Brain microvascular endothelial cell (primary cell): Measurements from ENCODE around the gene GARIN1A.
"Not testable (repeated sequence)": the region's sequence is repeated elsewhere in the genome, so short reads cannot be mapped to it uniquely, and the experiment has no call there.

Experiments used
- DNase-seq: peaks from one replicate; pipeline ENCODE4 v3.0.0-alpha.2; 2020
- H3K27ac ChIP-seq: fragments of 250-450 bp; sonication (Bioruptor Pico); 2 replicates; pipeline ENCODE4 v1.5.1; 2020; ENCODE audit warnings: mild to moderate bottlenecking, moderate library complexity
- H3K27me3 ChIP-seq: fragments of 250-450 bp; sonication (Bioruptor Pico); replicated peaks from 2 replicates; pipeline ENCODE4 v1.5.1; 2020; ENCODE audit warnings: mild to moderate bottlenecking
- H3K36me3 ChIP-seq: fragments of 250-450 bp; sonication (Bioruptor Pico); replicated peaks from 2 replicates; pipeline ENCODE4 v1.5.1; 2020; ENCODE audit warnings: mild to moderate bottlenecking
- H3K4me3 ChIP-seq: 2 replicates; pipeline ENCODE4 v1.5.1; 2011; ENCODE audit warnings: low read depth, mild to moderate bottlenecking, control low read depth, low read length, moderate library complexity
- in situ Hi-C: cut with HindIII; loops from 2 replicates; pipeline ENCODE4 v1.10.0; 2017; ENCODE audit warnings: low sequenced_read_pairs, low pct_ligation_motif_present
- TF ChIP-seq, protein P1 (sequence below): IDR thresholded peaks from 2 replicates; pipeline ENCODE4 v1.5.1; 2011; ENCODE audit warnings: low read depth, mild to moderate bottlenecking, moderate library complexity, low read length, control low read depth, inconsistent platforms; ENCODE audit errors: missing control alignments

GARIN1A gene

DNA sequence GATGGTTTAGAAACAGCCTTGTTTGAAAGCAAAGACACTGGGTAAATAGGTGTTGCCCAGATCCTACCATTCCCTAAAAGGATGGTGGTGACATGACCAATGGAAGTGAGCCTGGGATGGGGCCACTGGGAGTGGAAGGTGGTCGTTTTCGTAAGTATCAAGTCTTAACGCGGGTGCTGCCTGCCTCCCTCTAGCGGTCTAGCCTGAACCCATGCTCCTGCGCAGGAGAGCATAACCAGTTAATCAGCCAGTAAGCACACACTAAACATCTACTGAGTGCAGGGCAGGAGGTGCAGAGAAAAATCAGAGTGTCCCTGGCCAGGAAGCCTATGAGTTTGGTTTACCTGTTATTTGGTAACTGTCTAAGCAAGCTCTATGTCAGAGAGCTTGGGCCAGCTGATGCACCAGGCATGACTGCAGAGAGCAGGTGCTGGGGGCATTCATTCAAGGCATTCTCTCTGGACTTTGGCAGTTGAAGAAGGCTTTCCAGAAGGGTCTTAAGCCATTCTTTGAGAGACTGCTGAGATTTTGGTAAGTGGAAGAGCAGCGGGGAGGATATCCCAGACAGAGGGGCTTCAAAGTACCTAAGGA lies 930 bp downstream of the GARIN1A start:
- TF ChIP-seq, protein P1, sequence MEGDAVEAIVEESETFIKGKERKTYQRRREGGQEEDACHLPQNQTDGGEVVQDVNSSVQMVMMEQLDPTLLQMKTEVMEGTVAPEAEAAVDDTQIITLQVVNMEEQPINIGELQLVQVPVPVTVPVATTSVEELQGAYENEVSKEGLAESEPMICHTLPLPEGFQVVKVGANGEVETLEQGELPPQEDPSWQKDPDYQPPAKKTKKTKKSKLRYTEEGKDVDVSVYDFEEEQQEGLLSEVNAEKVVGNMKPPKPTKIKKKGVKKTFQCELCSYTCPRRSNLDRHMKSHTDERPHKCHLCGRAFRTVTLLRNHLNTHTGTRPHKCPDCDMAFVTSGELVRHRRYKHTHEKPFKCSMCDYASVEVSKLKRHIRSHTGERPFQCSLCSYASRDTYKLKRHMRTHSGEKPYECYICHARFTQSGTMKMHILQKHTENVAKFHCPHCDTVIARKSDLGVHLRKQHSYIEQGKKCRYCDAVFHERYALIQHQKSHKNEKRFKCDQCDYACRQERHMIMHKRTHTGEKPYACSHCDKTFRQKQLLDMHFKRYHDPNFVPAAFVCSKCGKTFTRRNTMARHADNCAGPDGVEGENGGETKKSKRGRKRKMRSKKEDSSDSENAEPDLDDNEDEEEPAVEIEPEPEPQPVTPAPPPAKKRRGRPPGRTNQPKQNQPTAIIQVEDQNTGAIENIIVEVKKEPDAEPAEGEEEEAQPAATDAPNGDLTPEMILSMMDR: peak; percentile 81
- Histone ChIP-seq H3K27me3 (no peaks in the 10 kb centered on the region), H3K36me3 (no peaks in the 10 kb centered on the region), H3K27ac (no peak overlapping the region), H3K4me3 (no peak overlapping the region)
- DNase-seq: no peak
- in situ Hi-C loops: no loop called here

DNA sequence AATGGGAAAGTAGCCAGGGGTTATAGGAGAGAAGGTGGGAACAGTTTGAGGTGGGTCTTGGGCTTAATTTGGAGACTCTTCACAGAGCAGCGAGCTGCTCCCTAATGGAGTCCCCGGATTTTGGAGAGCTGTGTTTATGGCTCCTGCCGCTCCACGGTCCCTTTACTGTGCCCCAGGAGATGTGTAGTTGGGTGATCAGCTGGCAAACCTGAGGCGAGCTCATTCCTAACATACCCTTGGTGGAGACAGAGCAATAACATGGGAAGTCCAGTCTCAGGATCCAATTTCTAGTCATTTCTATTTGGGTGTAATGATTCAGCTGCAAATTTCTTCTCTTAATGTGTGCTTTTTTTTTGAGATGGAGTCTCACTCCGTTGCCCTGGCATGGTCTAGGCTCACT lies 1.5 kb downstream of the GARIN1A start:
- Histone ChIP-seq H3K4me3 (no peak overlapping the region), H3K27ac (no peak overlapping the region), H3K27me3 (no peaks in the 10 kb centered on the region), H3K36me3 (no peaks in the 10 kb centered on the region)
- DNase-seq: no peak
- TF ChIP-seq, protein P1: no peak
- in situ Hi-C loops: no loop called here

DNA sequence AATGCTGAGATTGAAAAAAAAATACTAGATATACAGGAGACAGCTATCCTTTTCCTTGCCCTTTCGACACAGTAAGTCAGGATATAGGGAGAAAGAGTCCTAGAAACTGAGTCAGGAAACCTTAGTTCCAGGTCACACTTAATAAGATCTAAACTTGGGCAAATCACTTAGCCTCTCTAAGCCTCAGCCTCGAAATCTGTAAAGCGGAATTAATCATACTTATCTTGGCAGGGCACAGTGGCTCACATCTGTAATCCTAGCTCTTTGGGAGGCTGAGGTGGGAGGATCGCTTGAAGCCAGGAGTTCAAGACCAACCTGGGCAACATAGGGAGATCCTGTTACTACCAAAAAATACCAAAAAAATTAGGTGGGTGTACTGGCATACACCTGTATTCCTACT lies 4.6 kb downstream of the GARIN1A start:
- Histone ChIP-seq H3K27ac (no peak overlapping the region), H3K4me3 (no peak overlapping the region), H3K27me3 (no peaks in the 10 kb centered on the region), H3K36me3 (peaks cover 6% of the 10 kb centered on the region)
- DNase-seq: no peak
- in situ Hi-C loops: no loop called here
- TF ChIP-seq, protein P1: no peak

DNA sequence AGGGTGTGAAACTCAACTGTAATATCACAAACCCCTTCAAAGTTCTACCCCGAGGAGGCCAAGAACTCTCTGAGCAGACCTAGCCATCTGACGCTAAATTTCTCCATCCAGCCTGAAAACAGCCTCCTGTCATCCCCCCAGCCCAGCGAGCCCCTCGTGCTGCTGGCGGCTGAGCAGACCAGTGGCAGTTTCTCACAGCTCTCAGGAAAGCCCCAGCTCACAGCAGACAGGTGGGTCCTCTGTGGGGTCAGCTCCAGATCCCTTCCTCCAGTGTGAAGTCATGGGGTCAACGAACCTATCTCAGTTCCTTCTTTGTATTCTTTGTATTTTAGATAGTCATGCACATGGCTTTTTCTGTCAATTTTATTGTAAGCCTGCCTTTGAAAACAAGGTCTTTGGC lies 7.8 kb downstream of the GARIN1A start:
- Histone ChIP-seq H3K27me3 (no peaks in the 10 kb centered on the region), H3K4me3 (no peak overlapping the region), H3K27ac (no peak overlapping the region), H3K36me3 (peaks cover 14% of the 10 kb centered on the region)
- TF ChIP-seq, protein P1: no peak
- DNase-seq: no peak
- in situ Hi-C loops: no loop called here

DNA sequence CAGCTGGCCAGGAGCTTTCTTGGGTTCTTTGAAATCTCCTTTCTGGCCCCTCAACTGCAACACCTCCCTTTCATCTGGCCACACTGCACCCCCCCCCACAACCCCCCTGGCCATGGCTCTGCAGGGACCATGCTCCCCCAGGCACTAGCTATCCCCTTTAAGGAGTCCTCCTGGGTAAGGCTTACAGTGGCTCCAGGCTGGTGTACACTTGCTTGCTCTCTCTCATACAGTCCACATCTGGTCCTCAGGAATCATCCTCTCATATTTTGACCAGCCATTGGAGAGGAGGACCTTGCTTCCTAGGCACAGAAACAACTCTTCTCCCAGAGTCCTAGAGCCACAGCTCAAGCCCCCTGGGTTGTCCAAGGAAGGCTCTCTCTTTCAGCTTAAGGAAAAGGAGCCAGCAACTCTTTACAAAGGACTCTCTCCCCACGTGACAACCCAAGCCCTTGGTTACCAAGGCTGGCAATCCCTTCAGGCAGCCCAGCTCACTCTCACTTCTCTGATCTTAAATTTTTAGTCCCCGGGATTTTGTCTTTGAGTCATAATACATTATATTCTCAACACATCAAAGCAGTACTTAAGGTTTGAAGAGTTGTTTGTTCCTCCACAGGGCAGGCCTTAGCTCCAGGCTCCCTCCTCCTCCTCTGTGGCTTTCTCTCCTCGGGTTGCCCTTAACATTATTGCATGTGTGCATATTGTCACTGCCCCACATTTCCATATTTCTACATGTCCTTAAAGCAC lies 9.9 kb downstream of the GARIN1A start:
- DNase-seq: no peak
- Histone ChIP-seq H3K27ac (no peak overlapping the region), H3K4me3 (no peak overlapping the region), H3K27me3 (no peaks in the 10 kb centered on the region), H3K36me3 (peaks cover 16% of the 10 kb centered on the region)
- TF ChIP-seq, protein P1: no peak
- in situ Hi-C loops: no loop called here

DNA sequence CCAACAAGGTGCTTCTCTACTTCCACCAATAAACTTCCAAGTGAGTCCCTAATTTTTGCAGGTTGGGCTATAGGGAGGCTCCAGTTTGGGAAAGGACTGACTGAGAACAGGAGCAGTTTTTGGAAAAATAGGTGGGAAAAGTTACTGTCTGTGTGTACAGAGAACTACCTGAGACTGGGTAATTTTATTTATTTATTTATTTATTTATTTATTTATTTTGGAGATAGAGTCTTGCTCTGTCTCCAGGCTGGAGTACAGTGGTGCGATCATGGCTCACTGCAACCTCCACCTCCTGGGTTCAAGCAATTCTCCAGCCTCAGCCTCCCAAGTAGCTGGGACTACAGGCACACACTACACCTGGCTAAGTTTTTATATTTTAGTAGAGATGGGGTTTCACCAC lies 11.2 kb downstream of the GARIN1A start:
- H3K27ac ChIP-seq, DNase-seq, H3K4me3 ChIP-seq, in situ Hi-C loops, H3K27me3 ChIP-seq: not testable (repeated sequence)
- H3K36me3 ChIP-seq: peaks cover 21% of the 10 kb centered on the region

DNA sequence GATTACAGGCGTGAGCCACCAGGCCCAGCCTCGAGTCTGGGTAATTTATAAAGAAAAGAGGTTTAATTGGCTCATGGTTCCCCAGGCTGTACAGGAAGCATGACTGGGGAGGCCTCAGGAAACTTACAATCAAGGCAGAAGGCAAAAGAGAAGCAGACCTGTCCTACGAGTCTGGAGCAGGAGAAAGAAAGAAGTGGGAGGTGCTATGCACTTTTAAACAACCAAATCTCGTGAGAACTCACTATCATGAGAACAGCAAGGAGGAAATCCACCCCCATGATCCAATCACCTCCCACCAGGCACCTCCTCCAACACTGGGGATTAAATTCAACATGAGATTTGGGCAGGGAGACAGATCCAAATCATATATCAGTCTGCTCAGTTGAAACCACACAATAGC lies 11.6 kb downstream of the GARIN1A start:
- in situ Hi-C loops, DNase-seq, H3K27ac ChIP-seq, H3K27me3 ChIP-seq, H3K4me3 ChIP-seq: not testable (repeated sequence)
- peaks cover 21% of the 10 kb centered on the region for H3K36me3 ChIP-seq
